HL-60 (cell line): ENCODE data around the gene FAM72D.
"Not testable (repeated sequence)": the region's sequence is repeated elsewhere in the genome, so short reads cannot be mapped to it uniquely, and the experiment has no call there.

Experiments
- DNase-seq, 2 experiments: peaks; one replicate each; pipeline ENCODE4 v3.0.0-alpha.2; 2010 to 2020; ENCODE audit warnings: low read depth in 1 of 2, low spot score in 1 of 2
- H3K27ac ChIP-seq: fragments of 250-450 bp; sonication (Bioruptor Pico); replicated peaks from 2 replicates; pipeline ENCODE4 v1.5.1; 2020; ENCODE audit warnings: mild to moderate bottlenecking, moderate library complexity
- H3K27me3 ChIP-seq: fragments of 250-450 bp; sonication (Bioruptor Pico); 2 replicates; pipeline ENCODE4 v1.5.1; 2021; ENCODE audit warnings: mild to moderate bottlenecking, moderate library complexity; ENCODE audit not compliant: insufficient read depth, poor library complexity, severe bottlenecking
- H3K4me3 ChIP-seq: replicated peaks from 2 replicates; pipeline ENCODE4 v1.5.1; 2011; ENCODE audit warnings: mild to moderate bottlenecking, control low read depth, low read length; ENCODE audit not compliant: insufficient read depth
- POLR2AphosphoS5 ChIP-seq: IDR thresholded peaks from 2 replicates; pipeline ENCODE4 v1.6.1; 2012; ENCODE audit warnings: low read depth
- SPI1 ChIP-seq: IDR thresholded peaks from 2 replicates; pipeline ENCODE4 v1.6.1; 2012; ENCODE audit warnings: low read depth, mild to moderate bottlenecking, borderline replicate concordance

Gene FAM72D

GRCh38 chr1:145076877-145077276 lies 18.9 kb upstream of the FAM72D start:
- DNase-seq, H3K27ac ChIP-seq, H3K27me3 ChIP-seq, H3K4me3 ChIP-seq: not testable (repeated sequence)

- not testable (repeated sequence) for DNase-seq, H3K4me3 ChIP-seq, H3K27ac ChIP-seq, H3K27me3 ChIP-seq
Measured at GRCh38 chr1:145077872-145078786, 17.6 kb upstream of the FAM72D start.

- not testable (repeated sequence) for H3K4me3 ChIP-seq, DNase-seq, H3K27ac ChIP-seq, H3K27me3 ChIP-seq
Measured at GRCh38 chr1:145078787-145079370, 16.9 kb upstream of the FAM72D start.

- DNase-seq, result peak; percentile 35 to 80
- TF ChIP-seq SPI1, result peak; percentile 75
- TF ChIP-seq POLR2AphosphoS5, result peak; percentile 57; the same call in 1 of the 2 replicates
- not testable (repeated sequence) for H3K27me3 ChIP-seq, H3K4me3 ChIP-seq, H3K27ac ChIP-seq
Measured at GRCh38 chr1:145079737-145080136, 16.0 kb upstream of the FAM72D start.

GRCh38 chr1:145080193-145080592 lies 15.6 kb upstream of the FAM72D start:
- H3K27me3 ChIP-seq, H3K27ac ChIP-seq, H3K4me3 ChIP-seq, DNase-seq: not testable (repeated sequence)

- H3K27me3 ChIP-seq, H3K27ac ChIP-seq, DNase-seq, H3K4me3 ChIP-seq: not testable (repeated sequence)
Measured at GRCh38 chr1:145082483-145083255, 13.1 kb upstream of the FAM72D start.

GRCh38 chr1:145093517-145094149 lies 2.1 kb upstream of the FAM72D start:
- H3K27me3 ChIP-seq, DNase-seq, H3K27ac ChIP-seq: not testable (repeated sequence)
- peak overlapping the region; percentile 41 for H3K4me3 ChIP-seq

GRCh38 chr1:145094655-145095211 lies 1.0 kb upstream of the FAM72D start:
- not testable (repeated sequence) for H3K27ac ChIP-seq, H3K27me3 ChIP-seq
- peak in 1 of 2 experiments; percentile 8 for DNase-seq
- H3K4me3 ChIP-seq, result peak overlapping the region; percentile 41

GRCh38 chr1:145101725-145102124 lies 6.0 kb downstream of the FAM72D start:
- not testable (repeated sequence) for H3K27me3 ChIP-seq, H3K4me3 ChIP-seq, H3K27ac ChIP-seq, DNase-seq

- H3K27ac ChIP-seq, DNase-seq, H3K27me3 ChIP-seq, H3K4me3 ChIP-seq: not testable (repeated sequence)
Measured at GRCh38 chr1:145103294-145103693, 7.5 kb downstream of the FAM72D start.

- not testable (repeated sequence) for H3K27ac ChIP-seq, H3K4me3 ChIP-seq, H3K27me3 ChIP-seq, DNase-seq
Measured at GRCh38 chr1:145111674-145112073, 15.9 kb downstream of the FAM72D start.

GRCh38 chr1:145112703-145113102 lies 16.9 kb downstream of the FAM72D start:
- not testable (repeated sequence) for H3K27me3 ChIP-seq, DNase-seq, H3K4me3 ChIP-seq, H3K27ac ChIP-seq

GRCh38 chr1:145114560-145115057 lies 18.8 kb downstream of the FAM72D start:
- not testable (repeated sequence) for H3K27ac ChIP-seq, H3K27me3 ChIP-seq, H3K4me3 ChIP-seq, DNase-seq
